ENCODE data around the gene WNT11.

DNA sequence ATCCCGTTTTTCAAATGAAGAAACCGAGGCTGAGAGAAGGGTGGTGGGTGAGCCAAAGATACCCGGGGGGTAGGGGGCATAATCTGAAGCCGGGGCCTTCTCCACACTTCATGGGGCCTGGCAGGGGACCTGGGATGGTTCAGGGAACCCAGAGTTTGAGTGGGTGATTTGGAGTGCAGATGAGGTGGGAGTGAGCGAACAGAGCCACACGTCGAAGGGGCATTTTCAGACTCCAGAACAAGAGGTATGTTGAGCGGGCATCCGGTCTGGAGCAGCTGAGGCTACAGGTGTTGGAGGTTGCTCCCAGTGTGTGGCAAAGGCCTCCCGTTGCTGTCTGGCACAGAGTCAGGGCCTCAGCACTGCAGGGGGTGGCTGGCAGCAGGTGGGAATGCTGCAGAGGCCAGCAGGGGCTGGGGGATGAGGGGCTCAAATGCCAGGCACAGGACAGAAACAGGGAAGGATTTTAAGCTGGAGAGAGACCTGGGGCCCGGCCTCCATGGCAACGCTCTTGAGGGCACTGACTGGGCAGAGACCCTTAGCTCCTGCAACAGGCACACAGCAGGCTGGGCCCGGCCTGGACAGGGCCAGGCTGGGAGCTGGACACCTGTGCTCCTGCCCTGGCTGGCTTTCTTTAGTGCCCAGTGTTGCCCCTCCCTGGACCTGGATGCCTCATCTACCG is 46.2 kb downstream of the WNT11 start:
- no peak for TF ChIP-seq EZH2phosphoT487 (IDR thresholded peaks at IDR 0.05; ENCODE audit: borderline replicate concordance, low read length)
- TF ChIP-seq, protein P1, sequence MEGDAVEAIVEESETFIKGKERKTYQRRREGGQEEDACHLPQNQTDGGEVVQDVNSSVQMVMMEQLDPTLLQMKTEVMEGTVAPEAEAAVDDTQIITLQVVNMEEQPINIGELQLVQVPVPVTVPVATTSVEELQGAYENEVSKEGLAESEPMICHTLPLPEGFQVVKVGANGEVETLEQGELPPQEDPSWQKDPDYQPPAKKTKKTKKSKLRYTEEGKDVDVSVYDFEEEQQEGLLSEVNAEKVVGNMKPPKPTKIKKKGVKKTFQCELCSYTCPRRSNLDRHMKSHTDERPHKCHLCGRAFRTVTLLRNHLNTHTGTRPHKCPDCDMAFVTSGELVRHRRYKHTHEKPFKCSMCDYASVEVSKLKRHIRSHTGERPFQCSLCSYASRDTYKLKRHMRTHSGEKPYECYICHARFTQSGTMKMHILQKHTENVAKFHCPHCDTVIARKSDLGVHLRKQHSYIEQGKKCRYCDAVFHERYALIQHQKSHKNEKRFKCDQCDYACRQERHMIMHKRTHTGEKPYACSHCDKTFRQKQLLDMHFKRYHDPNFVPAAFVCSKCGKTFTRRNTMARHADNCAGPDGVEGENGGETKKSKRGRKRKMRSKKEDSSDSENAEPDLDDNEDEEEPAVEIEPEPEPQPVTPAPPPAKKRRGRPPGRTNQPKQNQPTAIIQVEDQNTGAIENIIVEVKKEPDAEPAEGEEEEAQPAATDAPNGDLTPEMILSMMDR (IDR thresholded peaks at IDR 0.05; ENCODE audit: low read depth, low read length, poor library complexity, severe bottlenecking): no peak

All from DOHH2 (cell line).